ENCODE data around the gene PPP1R26.
"Not testable (repeated sequence)": the region's sequence is repeated elsewhere in the genome, so short reads cannot be mapped to it uniquely, and the experiment has no call there.

PPP1R26 gene

DNA sequence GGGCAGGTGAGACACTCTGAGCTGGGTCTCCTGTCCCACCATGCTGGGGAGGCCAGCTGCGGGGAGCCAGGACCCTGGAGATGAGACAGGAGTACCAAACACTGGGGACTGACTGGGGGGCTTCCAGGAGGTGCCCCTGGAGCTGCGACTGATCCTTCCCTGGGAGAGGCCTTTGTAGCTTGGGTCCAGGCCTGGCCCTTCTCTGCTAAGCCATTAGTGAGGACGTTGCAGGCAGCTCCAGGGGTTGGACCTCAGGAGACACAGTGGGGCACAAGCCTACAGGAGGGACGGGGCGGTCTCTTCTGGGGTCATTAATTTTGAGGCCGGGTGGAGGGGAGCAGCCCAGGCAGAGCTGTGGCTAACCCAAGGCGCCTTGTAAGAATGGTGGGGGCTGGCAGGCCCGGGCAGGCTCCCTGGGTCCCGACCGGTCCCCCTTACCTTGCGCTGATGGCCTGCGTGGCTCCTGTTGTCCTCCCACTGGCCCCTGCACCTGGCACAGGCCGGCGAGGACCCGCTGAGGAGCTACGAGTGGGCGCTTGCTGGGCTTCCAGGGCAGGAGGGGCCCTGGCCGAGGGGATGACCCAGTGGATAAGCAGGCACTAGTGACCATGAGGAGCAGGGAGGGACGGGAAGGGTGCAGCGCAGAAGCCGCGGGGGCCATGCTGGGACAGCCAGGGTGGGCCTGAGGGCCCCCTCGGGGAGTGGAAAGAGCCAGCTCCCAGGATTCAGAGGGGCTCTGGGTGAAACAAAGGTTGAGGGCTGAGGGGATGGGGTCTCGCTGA lies 26.0 kb downstream of the PPP1R26 start:
- DNase-seq (ENCODE audit: low read depth): no peak

DNA sequence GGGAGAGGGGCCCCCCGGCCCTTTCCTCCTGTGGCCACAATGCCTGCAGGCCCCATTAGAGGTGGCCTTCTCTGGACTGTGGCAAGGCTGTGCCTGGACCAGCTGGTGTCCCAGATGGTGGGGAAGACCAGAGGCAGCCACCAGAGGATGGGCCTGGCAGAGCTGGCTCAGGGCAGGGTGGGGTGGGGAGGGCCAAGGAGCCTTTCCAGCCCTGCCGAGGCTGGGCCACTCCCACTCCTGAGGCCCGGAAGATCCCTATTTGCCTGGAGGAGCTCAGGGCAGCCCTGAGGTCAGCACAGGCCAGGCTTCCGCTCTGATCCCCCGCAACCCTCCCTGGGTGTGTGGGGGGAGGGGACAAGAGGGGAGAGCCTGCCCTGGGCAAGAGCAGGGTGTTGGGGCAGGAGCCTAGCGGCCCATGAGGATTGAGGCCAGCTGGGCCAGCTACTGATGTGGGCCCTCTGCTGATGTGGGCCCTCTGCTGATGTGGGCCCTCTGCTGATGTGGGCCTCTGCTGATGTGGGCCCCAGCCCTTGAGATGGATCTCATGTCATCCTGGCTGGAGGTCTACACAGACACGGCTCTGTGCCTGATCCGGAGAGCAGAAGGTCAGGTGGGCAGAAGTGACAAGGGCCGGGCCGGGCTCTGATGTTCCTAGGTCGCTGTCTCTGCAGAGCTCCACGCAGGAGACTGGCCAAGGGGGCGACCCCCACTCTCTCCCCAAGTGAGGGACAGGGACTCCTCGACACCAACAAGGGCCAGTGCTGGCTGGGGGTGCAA lies 26.9 kb downstream of the PPP1R26 start:
- no peak for DNase-seq (ENCODE audit: low read depth)

DNA sequence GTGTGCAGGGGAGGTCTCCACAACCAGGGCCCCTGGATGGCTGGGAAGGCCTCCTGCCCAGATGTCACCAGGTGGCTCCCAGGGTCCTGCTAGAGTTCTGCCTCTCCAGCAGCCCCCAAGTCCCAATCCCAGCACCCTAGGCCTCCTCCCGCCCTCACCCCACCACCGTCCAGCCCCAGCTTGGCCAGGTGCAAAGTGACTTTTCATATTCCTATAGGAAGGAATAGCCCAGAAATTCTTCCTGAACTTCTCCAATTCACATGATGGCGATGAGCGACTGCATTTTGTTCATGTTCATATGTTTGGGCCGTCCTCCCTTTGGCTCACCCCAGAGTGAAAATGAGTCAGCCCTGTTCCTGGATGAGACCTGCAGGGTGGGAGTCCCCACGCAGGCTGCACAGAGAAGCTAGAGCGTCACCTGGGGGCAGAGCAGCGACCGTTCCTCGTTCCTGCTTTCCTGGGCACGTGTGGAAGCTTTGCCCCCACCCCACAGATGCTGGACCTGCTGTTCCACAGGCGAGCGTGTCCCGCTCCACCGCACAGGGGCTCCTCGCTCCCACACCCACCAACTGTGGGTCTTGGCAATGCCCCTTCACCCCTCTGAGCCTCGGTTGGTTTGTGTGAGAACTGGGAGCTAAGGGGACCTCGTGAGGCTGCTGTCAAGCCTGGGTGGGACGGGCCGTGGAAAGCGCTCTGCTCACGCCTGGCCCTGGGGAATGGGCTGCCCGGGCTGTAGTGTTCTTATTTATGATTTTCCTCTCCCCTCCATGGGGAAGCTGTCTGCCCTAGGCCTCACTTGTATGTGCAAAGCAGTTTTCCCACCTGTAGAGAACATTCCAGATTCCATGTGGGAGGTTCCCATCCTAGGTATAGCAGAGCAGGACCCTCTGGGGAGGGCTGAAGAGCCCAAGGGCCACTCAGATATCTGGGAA lies 27.8 kb downstream of the PPP1R26 start:
- no peak for DNase-seq (ENCODE audit: low read depth)

DNA sequence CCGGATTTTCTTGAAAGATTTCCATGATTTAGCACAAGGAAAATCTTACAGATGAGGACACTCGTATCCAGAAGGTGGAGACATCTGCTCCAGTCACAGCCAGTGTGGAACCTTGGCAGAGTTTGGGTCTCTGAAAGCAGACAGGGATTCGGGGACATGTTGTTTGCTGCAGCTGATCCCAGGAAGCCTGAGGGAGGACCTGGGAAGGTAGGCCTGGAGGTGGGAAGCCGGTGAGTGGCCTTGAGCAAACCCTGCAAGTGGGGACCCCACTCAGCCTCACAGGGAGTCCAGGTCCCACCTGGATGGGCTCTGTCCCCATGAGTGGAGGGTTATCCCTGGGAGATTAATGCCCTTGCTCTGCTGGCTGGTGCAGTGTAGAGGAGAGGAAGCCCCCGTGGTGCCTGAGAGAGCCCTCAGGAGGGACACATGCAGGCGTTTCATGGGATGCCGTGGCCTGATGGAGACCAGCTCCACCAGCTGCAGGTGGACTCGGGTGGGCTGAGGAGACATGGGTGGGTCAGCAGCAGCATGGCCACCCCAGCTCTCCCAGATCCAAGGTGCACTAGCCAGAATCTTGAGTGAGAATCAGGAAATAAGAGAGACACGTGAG lies 28.7 kb downstream of the PPP1R26 start:
- no peak for DNase-seq (ENCODE audit: low read depth)

DNA sequence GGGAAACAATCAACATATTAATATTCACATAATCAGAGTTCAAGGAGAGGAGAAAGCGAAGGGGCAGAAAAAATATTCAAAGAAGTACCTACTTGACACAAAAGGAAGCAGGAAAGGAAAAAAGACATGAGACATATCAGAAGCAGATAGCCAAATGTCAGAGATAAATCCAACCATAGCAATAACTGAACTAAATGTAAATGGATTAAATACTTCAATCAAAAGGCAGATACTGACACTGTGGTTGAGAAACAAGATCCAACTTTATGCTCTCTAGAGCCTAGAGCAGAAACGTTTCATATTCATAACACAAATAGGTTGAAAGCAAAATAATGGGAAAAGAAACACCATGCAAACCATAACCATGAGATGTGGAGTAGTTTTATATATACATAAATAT lies 29.9 kb downstream of the PPP1R26 start:
- no peak for DNase-seq (ENCODE audit: low read depth)

DNA sequence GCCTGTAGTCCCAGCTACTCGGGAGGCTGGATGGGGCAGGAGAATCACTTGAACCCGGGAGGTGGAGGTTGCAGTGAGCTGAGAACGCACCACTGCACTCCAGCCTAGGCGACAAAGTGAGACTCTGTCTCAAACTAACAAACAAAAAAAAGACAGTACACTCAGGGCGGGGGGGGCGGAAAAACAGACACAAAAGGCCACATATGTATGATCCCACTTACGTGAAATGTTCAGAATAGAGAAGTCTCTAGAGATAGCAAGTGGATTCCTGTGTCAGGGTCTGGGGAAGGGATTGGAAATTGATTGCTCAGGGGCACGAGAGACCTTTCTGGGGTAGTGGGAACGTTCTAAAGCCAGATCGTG lies 32.6 kb downstream of the PPP1R26 start:
- DNase-seq (ENCODE audit: low read depth): no peak

DNA sequence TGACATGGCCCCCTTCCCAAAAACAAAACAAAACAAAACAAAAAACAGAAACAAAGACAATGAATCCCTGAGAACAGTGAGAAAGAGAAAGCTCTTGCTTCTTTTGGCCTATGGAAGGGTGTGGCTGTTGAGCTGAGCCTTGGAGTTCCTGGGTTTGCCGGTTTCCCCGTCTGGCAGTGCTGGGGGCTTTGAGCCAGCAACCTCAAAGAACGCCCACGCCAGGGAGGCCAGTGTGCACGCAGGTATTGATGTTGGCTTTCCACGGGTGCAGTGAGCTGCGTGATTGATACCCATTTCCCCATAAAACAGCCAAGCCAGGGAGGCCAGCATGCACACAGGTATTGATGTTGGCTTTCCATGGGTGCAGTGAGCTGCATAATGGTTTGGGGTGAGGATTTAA lies 33.3 kb downstream of the PPP1R26 start:
- DNase-seq (ENCODE audit: low read depth): no peak

DNA sequence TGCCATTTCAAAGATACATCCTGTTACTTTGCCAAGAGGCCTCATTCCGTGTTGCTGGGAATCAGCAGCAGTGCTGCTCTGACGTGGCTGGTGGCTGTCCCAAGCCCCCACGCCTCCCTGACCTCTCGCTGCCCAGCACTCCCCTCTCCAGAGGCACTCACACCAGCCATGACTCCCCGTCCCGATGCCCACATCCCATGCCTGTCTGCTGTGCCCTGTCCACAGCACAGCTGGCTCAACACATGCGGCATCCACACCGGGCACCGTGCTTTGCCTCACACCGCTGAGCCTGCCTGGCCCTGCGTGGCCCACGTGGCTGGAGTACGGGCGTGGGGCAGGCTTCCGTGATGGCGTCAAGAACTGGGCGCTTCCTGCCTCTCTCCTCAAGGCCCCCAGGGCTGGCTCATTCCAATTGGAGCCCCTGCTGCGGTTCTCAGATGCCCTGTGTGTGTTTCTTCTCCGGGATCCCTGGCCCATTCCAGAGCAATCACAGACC lies 33.8 kb downstream of the PPP1R26 start:
- DNase-seq (ENCODE audit: low read depth): no peak

DNA sequence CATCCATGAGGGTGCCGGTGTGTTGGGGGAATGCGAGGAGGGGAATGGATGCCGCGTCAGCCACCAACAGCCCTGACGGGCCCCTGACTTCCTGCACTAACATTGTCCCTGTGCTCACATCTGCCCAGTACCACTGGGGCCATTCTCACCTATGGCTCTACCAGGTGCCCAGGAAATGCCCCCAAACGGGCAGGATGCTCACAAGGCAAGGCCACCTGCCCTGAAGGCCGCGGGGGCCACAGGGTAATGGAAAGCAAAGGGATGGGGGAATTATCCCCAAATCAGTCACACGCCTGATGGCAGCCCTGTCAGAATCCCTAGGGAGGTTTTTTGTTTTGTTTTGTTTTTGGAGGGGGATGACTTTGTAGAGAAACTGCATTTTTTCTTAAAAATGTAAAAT lies 34.3 kb downstream of the PPP1R26 start:
- not testable (repeated sequence) for DNase-seq (ENCODE audit: low read depth)

DNA sequence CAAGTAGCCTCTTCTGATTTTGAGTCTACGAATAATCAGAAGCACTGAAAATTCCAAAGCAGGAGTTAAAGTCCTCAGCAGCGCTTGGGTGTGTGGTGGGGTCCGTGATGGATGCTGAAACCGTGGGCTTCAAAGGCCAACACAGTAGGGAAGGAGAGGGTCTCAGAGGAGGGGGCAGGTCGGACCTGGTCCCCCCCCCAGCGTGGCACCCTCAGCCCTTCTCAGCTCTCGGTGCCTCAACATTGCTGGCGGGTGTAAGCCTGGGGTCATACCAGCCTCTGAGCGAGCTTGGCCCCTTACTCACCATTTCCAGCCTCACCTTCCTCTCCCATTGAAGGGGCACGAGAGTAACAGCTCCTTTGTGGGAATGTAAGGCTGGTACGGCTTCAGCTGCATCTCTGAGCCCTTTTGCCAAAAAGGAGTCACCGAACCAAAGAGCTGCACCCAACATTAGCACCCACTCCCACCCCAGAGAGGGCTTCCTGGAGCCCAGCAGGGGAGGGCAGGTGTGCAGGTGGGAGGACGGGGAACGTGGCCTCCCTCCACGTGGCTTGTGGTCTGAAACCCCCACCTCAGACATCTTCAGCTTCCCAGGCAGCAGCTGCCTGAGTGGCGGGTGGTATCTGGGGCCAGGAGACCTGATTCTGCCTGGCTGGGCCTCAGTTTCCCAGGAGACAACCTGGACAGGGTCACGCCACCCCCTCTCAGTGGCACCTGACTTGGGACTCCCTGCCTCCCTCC lies 34.9 kb downstream of the PPP1R26 start:
- DNase-seq (ENCODE audit: low read depth): no peak

DNA sequence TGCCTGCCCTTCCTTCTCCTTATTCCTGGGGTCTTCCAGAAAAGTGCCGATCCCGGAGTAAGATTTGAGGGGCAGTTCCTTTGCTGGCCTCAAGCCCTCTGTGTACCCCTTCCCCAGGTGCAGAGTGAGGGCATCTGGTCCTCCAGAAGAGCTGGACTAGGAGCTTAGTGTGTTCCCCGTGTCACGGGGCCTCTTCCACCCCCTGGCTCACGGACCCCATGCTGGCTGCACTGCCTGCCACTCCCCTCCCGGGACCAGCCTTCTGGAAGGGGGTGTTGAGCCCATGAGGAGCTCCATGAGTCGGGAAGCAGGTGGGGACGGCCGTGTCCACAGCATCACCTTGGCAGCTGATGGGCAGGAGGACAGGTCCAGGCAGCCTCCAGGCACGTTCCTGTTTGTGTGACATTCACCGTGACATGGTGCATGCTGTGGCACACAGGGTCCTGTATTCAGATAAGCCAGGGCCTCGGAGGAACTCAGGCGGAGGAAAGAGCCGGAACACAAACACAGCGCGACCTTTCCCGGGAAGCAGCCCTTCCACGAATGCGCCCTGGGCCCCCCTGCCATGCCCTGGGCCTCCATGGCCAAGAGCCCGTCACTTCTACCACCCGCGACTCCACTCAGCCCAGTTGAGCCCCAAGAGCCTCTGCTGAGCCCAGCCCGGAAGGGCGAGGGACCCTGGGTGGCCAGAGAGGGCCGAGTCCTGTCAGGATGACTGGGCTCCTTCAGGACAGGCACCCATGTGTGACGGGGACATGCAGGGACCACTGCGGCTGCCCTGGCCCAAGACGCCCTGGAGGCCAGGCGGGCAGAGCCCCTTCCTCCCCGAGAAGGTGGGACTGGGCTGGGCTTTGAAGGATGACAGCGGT lies 35.7 kb downstream of the PPP1R26 start:
- no peak for DNase-seq (ENCODE audit: low read depth)

DNA sequence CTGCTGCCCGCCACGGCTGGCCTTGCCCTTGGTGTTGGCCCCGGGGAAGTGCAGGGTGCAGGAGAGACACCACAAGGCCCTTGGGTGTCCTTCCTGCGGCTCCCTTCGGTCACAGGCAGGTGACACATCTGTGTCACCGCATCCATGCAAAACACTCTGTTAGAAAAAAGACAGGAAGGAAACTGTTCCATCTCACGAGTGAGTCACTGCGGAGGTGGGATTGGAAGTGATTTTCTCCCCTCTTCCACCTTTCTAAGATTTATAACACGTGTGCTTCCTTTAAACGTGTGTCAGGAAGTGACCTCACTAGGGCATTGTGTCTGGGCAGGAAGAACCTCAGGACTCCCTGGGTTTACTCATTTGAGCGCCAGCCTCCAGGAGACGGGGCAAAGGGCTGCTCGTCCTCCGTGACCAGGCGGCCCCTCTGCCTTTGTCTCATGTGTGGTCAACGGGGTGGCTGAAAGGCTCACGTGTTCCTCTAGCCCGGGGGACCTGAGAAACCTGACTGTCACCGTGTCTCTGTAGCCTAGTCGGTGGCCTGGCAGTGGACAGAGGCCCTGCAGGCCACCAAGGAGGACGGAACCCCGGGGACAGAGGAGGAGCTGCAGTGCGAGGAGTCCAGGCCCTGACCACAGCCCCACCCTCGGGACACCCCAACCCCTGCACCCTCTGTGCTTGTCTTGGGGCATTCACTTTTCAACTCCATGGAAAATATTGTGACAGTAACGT lies 36.7 kb downstream of the PPP1R26 start:
- DNase-seq (ENCODE audit: low read depth): peak; percentile 13

DNA sequence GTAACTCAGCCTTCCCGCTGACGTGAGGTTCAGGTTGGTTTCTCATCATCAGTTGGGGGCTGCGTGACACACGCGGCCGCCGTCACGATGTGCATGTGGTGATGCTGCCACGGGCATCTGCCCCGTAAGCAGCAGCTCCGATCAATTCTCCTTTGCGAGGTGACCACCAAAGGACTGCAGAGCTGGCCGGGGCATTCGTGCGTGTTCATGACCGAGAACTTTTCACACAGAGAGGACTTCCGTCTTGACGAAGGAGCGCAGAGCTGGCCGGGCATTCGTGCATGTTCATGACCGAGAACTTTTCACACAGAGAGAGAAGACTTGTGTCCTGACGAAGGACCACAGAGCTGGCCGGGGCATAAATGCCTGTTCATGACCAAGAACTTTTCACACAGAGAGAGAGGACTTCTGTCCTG lies 37.8 kb downstream of the PPP1R26 start:
- DNase-seq (ENCODE audit: low read depth): no peak

DNA sequence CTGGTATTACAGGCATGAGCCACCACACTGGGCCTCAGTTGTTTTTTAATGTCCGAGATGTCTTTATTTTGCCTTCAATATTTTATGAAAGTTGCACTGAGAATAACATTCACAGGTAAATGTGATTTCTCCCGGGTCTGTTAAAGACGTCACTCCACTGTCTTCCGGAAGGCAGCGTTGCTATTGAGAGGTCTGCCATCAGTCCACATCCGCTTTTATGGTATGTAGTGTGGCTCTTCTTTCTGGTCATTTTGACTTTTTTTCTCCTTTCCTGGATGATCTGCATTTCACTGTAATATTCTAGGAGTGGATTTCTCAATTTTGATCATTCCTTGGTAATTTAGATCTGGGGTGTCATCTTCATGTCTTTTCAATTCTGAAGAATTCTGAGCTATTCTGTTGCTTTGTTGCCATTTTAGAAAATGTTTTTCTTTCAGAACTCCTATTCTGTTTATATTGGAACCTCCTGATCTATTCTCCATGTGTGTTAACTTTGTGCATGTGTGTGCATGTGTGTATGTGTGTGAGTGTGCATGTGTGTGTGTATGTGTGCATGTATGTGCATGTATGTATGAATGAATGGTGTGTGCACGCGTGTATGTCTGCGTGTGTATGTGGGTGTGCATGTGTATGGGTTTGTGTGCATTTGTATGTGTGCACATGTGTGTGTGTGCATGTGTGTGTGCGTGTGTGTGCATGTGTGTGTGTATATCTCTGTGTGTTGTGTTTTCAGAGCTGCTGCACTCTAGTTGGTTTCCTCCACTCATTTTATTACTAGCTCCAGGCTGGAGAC lies 39.8 kb downstream of the PPP1R26 start:
- DNase-seq (ENCODE audit: low read depth): no peak

DNA sequence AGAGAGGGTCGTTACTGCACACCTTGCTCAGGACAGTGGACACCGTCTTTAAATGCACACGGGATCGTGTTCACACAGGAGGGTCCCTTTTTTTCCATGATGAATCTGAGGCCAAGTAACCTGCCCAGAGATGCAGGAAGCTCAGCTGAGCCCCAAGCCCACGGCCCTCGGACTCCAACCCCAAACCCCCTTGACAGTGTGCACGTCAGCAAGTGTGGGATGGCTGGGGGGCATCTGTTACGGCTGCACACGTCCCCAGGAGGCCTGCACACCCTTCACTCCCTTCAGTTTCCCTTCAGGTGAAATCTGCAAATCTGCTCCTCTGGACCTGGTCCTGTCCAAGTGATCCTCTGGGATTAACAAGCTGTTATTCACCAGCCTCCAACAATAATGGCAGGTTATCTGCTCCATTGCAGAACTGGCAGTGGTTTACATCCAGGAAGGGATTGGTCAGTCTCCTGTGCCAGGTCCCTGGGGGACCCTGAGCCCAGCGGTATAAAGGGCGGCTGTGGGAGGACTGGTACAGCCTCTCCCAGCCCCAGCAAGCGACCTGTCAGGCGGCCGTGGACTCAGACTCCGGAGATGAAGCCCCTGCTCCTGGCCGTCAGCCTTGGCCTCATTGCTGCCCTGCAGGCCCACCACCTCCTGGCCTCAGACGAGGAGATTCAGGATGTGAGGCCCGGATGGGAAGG lies 41.5 kb downstream of the PPP1R26 start, which contains the start of gene LCN1:
LCN1 (plus strand) TSS at position 525 of the 692 bp plus-strand sequence; CDS start at position 583, 58 bp downstream.
- DNase-seq (ENCODE audit: low read depth): no peak

DNA sequence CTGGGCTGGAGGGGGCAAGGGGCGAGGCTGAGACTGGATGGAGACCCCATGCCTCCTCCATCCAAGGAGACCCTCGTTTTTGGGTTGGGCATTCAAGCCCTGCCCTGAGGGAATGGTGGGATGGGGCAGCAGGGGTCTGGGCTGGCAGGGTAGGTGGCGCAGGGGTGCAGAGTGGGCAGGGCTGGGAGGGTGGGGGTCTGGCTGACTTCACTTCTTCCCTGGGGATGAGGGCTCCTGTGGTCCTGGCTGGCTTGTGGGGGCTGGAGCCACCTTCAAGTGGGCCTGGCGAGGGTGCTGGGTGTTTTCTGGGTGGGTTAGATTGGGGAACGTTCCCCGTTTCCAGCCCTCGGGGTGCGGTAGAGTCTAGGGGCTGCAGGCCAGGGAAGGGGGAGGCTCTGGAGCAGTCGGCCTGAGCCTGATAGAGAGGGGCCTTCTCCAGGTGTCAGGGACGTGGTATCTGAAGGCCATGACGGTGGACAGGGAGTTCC lies 42.1 kb downstream of the PPP1R26 start:
- no peak for DNase-seq (ENCODE audit: low read depth)

DNA sequence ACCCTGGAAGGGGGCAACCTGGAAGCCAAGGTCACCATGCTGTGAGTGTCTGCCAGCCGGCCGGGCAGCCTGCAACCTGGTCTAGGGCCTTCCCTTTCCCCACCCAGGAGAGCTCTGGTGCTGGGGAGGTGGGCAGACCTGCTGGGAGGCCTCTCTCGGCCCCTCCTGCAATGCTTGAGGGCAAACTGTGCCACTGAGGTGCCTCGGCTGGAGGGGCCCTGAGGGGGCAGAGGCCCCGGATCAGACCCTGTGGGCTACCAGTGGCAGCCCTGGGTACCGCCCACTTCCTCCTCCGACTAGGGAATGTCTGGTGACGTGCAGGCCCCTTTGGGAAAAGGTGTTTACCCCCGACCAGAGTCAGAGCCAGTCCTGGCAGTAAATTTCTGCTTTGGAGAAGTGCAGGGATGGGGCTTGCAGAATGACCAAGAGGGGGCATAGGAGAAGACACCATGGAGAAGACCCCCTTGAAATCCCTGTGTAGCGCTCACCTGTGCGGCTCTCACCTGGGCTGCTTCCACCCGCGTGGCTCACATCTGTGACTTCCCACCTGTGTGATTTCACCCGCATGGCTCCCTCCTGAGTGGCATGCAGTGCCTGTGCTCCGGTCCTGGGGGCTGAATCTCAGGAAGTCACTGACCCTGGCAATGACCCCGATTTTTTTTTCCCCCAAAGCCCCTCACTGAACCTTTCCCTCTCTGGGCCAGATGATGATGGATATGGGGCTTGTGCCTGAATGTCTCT lies 42.7 kb downstream of the PPP1R26 start:
- no peak for DNase-seq (ENCODE audit: low read depth)
